SK-N-SH (cell line): ENCODE measurements around the gene STK39. TPM values are rescaled to one million over a fixed set of nuclear protein-coding genes. Genes with fewer than 3 reads are reported as not detected.

Experiments
- CTCF ChIA-PET: fragments of 300-600, 350-600 bp; formaldehyde crosslinking; extraction: SDS; loops from one replicate; lab custom pipeline; 2021; lab: Yijun Ruan, JAX
- POLR2A ChIA-PET: fragments of 350-600 bp; sonication (Branson Sonifier 250); formaldehyde crosslinking; extraction: SDS; loops from one replicate; lab custom pipeline; 2020; ENCODE audit warnings: antibody characterized with exemption, inconsistent platforms; lab: Yijun Ruan, JAX
- DNase-seq: peaks from one replicate; pipeline ENCODE4 v3.0.0; 2012
- H2AFZ ChIP-seq: fragments of 200-600 bp; sonication (generic); 2 replicates; pipeline ENCODE4 v1.8.1; 2016; ENCODE audit warnings: antibody characterized with exemption, mild to moderate bottlenecking, low read depth
- H3F3A ChIP-seq: fragments of 200-600 bp; sonication (generic); replicated peaks from 2 replicates; pipeline ENCODE3; 2016; ENCODE audit warnings: antibody characterized with exemption, mild to moderate bottlenecking; ENCODE audit not compliant: insufficient read depth
- H3K27ac ChIP-seq, 2 experiments: fragments of 200-500 bp in 1 of 2; fragments of 200-600 bp in 1 of 2; sonication (Bioruptor generic) in 1 of 2; sonication (generic), shearing (Covaris generic) in 1 of 2; 2 replicates each; pipeline versions ENCODE4 v1.5.1 to v1.6.1; 2014 to 2016; ENCODE audit warnings: low read depth in 2 of 2, inconsistent platforms in 1 of 2, low read length in 1 of 2, mild to moderate bottlenecking in 1 of 2, mixed read lengths in 1 of 2
- H3K27me3 ChIP-seq: fragments of 200-600 bp; sonication (generic), shearing (Covaris generic); 2 replicates; pipeline ENCODE4 v1.6.1; 2016; ENCODE audit warnings: mixed run types; ENCODE audit not compliant: insufficient read depth
- H3K36me3 ChIP-seq, 2 experiments: fragments of 200-500 bp in 1 of 2; fragments of 200-600 bp in 1 of 2; sonication (Bioruptor generic) in 1 of 2; sonication (generic) in 1 of 2; replicated peaks in 1 of 2; 2 replicates each; pipeline versions ENCODE3 to v1.5.1; 2014 to 2016; ENCODE audit warnings: low read length in 1 of 2, mild to moderate bottlenecking in 1 of 2; ENCODE audit not compliant: insufficient read depth in 2 of 2, control insufficient read depth in 1 of 2
- H3K4me1 ChIP-seq, 2 experiments: fragments of 200-500 bp in 1 of 2; fragments of 200-600 bp in 1 of 2; sonication (Bioruptor generic) in 1 of 2; sonication (generic), shearing (Covaris generic) in 1 of 2; 2 replicates each; pipeline versions ENCODE4 v1.5.1 to v1.6.1; 2014 to 2016; ENCODE audit warnings: low read depth in 1 of 2, low read length in 1 of 2, mixed run types in 1 of 2; ENCODE audit not compliant: insufficient read depth in 2 of 2, control insufficient read depth in 1 of 2
- H3K4me2 ChIP-seq: fragments of 200-600 bp; sonication (generic), shearing (Covaris generic); 2 replicates; pipeline ENCODE4 v1.6.1; 2017; ENCODE audit warnings: mixed run types
- H3K4me3 ChIP-seq, 2 experiments: fragments of 200-500 bp in 1 of 2; fragments of 200-600 bp in 1 of 2; sonication (Bioruptor generic) in 1 of 2; sonication (generic), shearing (Covaris generic) in 1 of 2; 2 replicates each; pipeline versions ENCODE4 v1.5.1 to v1.8.1; 2014 to 2016; ENCODE audit warnings: low read depth in 2 of 2, inconsistent platforms in 1 of 2, low read length in 1 of 2, mild to moderate bottlenecking in 1 of 2, mixed read lengths in 1 of 2, moderate library complexity in 1 of 2
- H3K79me2 ChIP-seq: fragments of 200-600 bp; sonication (generic); 2 replicates; pipeline ENCODE4 v1.8.1; 2017; ENCODE audit warnings: mild to moderate bottlenecking; ENCODE audit not compliant: insufficient read depth
- H3K9ac ChIP-seq: fragments of 200-600 bp; sonication (generic); 2 replicates; pipeline ENCODE4 v1.6.1; 2017; ENCODE audit warnings: mixed run types
- H3K9me2 ChIP-seq: fragments of 200-600 bp; sonication (generic); 2 replicates; pipeline ENCODE4 v1.6.1; 2017; ENCODE audit warnings: mixed run types
- H3K9me3 ChIP-seq: fragments of 200-600 bp; sonication (generic); 2 replicates; pipeline ENCODE4 v1.6.1; 2017; ENCODE audit warnings: mixed run types, mild to moderate bottlenecking, moderate library complexity
- H4K20me1 ChIP-seq: fragments of 200-600 bp; sonication (generic); 2 replicates; pipeline ENCODE4 v1.6.1; 2017; ENCODE audit warnings: mild to moderate bottlenecking, mixed run types; ENCODE audit not compliant: insufficient read depth
- CHD2 ChIP-seq: fragments of 150-350 bp; IDR thresholded peaks from 2 replicates; pipeline ENCODE4 v1.6.1; 2018; ENCODE audit warnings: low read length; ENCODE audit not compliant: partially characterized antibody
- EP300 ChIP-seq, 2 experiments: IDR thresholded peaks; 2 replicates each; pipeline versions ENCODE4 v1.4.0 to v1.6.1; 2012; ENCODE audit warnings: borderline replicate concordance in 1 of 2, low read depth in 1 of 2, low read length in 1 of 2
- EZH2phosphoT487 ChIP-seq: fragments of 200-600 bp; sonication (generic); IDR thresholded peaks from 2 replicates; pipeline ENCODE4 v1.6.1; 2017; ENCODE audit warnings: low read depth, mixed run types, mild to moderate bottlenecking, antibody characterized with exemption, moderate library complexity, borderline replicate concordance
- FOSL2 ChIP-seq: IDR thresholded peaks from 2 replicates; pipeline ENCODE4 v1.4.0; 2012; ENCODE audit warnings: low read depth, mild to moderate bottlenecking, moderate library complexity, borderline replicate concordance
- FOXJ3 ChIP-seq: sonication (generic); formaldehyde crosslinking; IDR thresholded peaks from 2 replicates; pipeline ENCODE4 v1.5.1; 2020; ENCODE audit warnings: mild to moderate bottlenecking, missing genetic modification reagents
- FOXM1 ChIP-seq: IDR thresholded peaks from 2 replicates; pipeline ENCODE4 v1.4.0; 2012; ENCODE audit warnings: low read depth, mild to moderate bottlenecking
- MEF2A ChIP-seq: IDR thresholded peaks from 2 replicates; pipeline ENCODE4 v1.4.0; 2012; ENCODE audit warnings: low read depth, borderline replicate concordance
- MXI1 ChIP-seq: IDR thresholded peaks from 2 replicates; pipeline ENCODE4 v1.6.1; 2012; ENCODE audit warnings: mild to moderate bottlenecking, low read depth, low read length, improper control_type of control experiment
- NFIC ChIP-seq: IDR thresholded peaks from 2 replicates; pipeline ENCODE4 v1.4.0; 2012; ENCODE audit warnings: borderline replicate concordance
- PBX3 ChIP-seq: IDR thresholded peaks from 2 replicates; pipeline ENCODE4; 2012
- POLR2AphosphoS5 ChIP-seq: IDR thresholded peaks from 2 replicates; pipeline ENCODE4 v1.6.1; 2012; ENCODE audit warnings: low read depth, low read length
- RAD21 ChIP-seq: IDR thresholded peaks from 2 replicates; pipeline ENCODE4 v1.6.1; 2012; ENCODE audit warnings: mild to moderate bottlenecking, low read length
- REST ChIP-seq: IDR thresholded peaks from 2 replicates; pipeline ENCODE4 v1.6.1; 2012; ENCODE audit warnings: mild to moderate bottlenecking, low read depth, low read length, moderate library complexity
- RXRA ChIP-seq: IDR thresholded peaks from 2 replicates; pipeline ENCODE4 v1.4.0; 2012; ENCODE audit warnings: low read depth, mild to moderate bottlenecking, borderline replicate concordance
- SMC3 ChIP-seq: IDR thresholded peaks from 2 replicates; pipeline ENCODE4 v1.6.1; 2012; ENCODE audit warnings: low read depth, low read length, improper control_type of control experiment
- TAF1 ChIP-seq: IDR thresholded peaks from 2 replicates; pipeline ENCODE4 v1.6.1; 2012; ENCODE audit warnings: low read depth, mild to moderate bottlenecking, low read length, moderate library complexity, borderline replicate concordance
- TCF12 ChIP-seq: IDR thresholded peaks from 2 replicates; pipeline ENCODE4 v1.4.0; 2012
- TEAD4 ChIP-seq: IDR thresholded peaks from 2 replicates; pipeline ENCODE4 v1.4.0; 2012; ENCODE audit warnings: mild to moderate bottlenecking, borderline replicate concordance; ENCODE audit not compliant: insufficient read depth
- USF1 ChIP-seq: IDR thresholded peaks from 2 replicates; pipeline ENCODE4 v1.4.0; 2012; ENCODE audit warnings: low read depth, borderline replicate concordance
- USF2 ChIP-seq: fragments of 150-350 bp; IDR thresholded peaks from 2 replicates; pipeline ENCODE4 v1.6.1; 2017; ENCODE audit warnings: antibody characterized with exemption, low read length, low read depth, borderline replicate concordance
- YY1 ChIP-seq: IDR thresholded peaks from 2 replicates; pipeline ENCODE4 v1.4.0; 2012; ENCODE audit warnings: low read depth, mild to moderate bottlenecking
- ZBTB33 ChIP-seq: IDR thresholded peaks from 2 replicates; pipeline ENCODE4 v1.4.0; 2012; ENCODE audit warnings: low read depth, borderline replicate concordance
- WGBS: methylation state at CpG from one replicate; pipeline ENCODE4 v1.1.6; 2017; ENCODE audit warnings: low lambda C conversion rate; 5-methylcytosine and 5-hydroxymethylcytosine counted together
- polyA plus RNA-seq, 3 experiments: library from polyadenylated mRNA; depleted of rRNA; stranded (reverse); fragments of >200 nt; gene quantifications; 2 replicates each; pipeline ENCODE4 v1.2.3, GENCODE V29; 2012

Gene STK39
- polyA plus RNA-seq, 1 of the 3 experiments (the other 2 are of a cell fraction) = 9.6 TPM

- no peak for TF ChIP-seq USF2
- TF ChIP-seq MXI1 = no peak
- TF ChIP-seq TEAD4 = no peak
- no peak for TF ChIP-seq YY1
- TF ChIP-seq EP300 (IDR thresholded peaks at IDR 0.05; ENCODE audit: borderline replicate concordance in 1 of 2, low read depth in 1 of 2, low read length in 1 of 2) = no peak
- no peak for TF ChIP-seq FOXJ3 (CRISPR knock-in tag)
- TF ChIP-seq, all 33 proteins: peak for 0
These were observed 306.5 kb downstream of the STK39 start (continued) for GRCh38 chr2:167940734-167941507.

GRCh38 chr2:167940346-167940725 is 307.1 kb downstream of the STK39 start:
- no peak for DNase-seq
- Histone ChIP-seq H3K4me2 (no peak overlapping the region), H3K4me3 (no peak overlapping the region), H2AFZ (no peak overlapping the region), H4K20me1 (no peaks in the 10 kb centered on the region), H3K27me3 (no peaks in the 10 kb centered on the region; the same call in 1 of the 2 replicates), H3K9me3 (no peaks in the 10 kb centered on the region), H3K27ac (no peak overlapping the region), H3K9me2 (no peaks in the 10 kb centered on the region), H3F3A (no peaks in the 10 kb centered on the region), H3K36me3 (no peaks in the 10 kb centered on the region), H3K79me2 (no peaks in the 10 kb centered on the region), H3K9ac (no peak overlapping the region), H3K4me1 (peaks cover 0 to 3% of the 10 kb centered on the region in 2 experiments; a peak in 3 of 4 replicates)
- POLR2A ChIA-PET = no interaction called here
- 61% methylated on average over 3 of the region's 3 CpGs for WGBS
- TF ChIP-seq SMC3 = no peak
- TF ChIP-seq USF1 = no peak
- no peak for TF ChIP-seq NFIC
- TF ChIP-seq EZH2phosphoT487 = no peak
- TF ChIP-seq MXI1 = no peak
- TF ChIP-seq FOXJ3 (CRISPR knock-in tag) = no peak
- no peak for TF ChIP-seq TAF1
- TF ChIP-seq REST = no peak
- TF ChIP-seq FOSL2 = no peak
- TF ChIP-seq MEF2A = no peak
- TF ChIP-seq TCF12 = no peak
- TF ChIP-seq POLR2AphosphoS5 = no peak
- TF ChIP-seq FOXM1 = no peak
- TF ChIP-seq PBX3 = no peak
- TF ChIP-seq EP300 (IDR thresholded peaks at IDR 0.05; ENCODE audit: borderline replicate concordance in 1 of 2, low read depth in 1 of 2, low read length in 1 of 2) = no peak
- TF ChIP-seq RXRA = no peak
- TF ChIP-seq ZBTB33 = no peak
- no peak for TF ChIP-seq RAD21
- TF ChIP-seq CHD2 = no peak
- CTCF ChIA-PET = interaction anchor here (0.8 to 1.7 kb wide), 2 partner anchors 25 to 178 kb away, joined by 5 to 6 read pairs; no protein-coding TSS in a partner anchor
